ENCODE data around the gene JMJD4.

Gene JMJD4

DNA sequence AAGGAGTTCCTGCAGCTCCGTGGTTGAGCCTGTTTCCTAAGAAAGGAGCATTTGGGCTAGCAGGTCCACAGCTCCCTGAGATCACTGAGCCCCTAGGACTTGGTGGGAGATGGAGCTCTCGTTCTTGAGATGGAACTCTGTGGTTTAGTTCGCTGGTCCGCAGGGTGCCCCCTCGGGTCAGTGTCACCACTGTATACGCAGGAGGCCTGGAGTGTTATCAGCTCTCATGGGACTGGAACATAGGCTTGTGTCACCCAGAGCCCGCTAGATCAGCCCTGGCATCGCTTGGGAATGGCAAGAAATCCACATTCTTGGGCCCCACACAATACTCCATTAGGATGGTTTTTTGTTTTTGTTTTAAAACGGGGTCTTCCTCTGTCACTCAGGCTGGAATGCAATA, 3.7 kb upstream of the JMJD4 start:
- TF ChIP-seq, protein P1, sequence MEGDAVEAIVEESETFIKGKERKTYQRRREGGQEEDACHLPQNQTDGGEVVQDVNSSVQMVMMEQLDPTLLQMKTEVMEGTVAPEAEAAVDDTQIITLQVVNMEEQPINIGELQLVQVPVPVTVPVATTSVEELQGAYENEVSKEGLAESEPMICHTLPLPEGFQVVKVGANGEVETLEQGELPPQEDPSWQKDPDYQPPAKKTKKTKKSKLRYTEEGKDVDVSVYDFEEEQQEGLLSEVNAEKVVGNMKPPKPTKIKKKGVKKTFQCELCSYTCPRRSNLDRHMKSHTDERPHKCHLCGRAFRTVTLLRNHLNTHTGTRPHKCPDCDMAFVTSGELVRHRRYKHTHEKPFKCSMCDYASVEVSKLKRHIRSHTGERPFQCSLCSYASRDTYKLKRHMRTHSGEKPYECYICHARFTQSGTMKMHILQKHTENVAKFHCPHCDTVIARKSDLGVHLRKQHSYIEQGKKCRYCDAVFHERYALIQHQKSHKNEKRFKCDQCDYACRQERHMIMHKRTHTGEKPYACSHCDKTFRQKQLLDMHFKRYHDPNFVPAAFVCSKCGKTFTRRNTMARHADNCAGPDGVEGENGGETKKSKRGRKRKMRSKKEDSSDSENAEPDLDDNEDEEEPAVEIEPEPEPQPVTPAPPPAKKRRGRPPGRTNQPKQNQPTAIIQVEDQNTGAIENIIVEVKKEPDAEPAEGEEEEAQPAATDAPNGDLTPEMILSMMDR (conservative IDR thresholded peaks at IDR 0.05; ENCODE audit: low read depth, low read length) = no peak
- no peak overlapping the region for H3K4me3 ChIP-seq (ENCODE audit: low read depth, low read length)
- no peak for DNase-seq (ENCODE audit: low read depth)

DNA sequence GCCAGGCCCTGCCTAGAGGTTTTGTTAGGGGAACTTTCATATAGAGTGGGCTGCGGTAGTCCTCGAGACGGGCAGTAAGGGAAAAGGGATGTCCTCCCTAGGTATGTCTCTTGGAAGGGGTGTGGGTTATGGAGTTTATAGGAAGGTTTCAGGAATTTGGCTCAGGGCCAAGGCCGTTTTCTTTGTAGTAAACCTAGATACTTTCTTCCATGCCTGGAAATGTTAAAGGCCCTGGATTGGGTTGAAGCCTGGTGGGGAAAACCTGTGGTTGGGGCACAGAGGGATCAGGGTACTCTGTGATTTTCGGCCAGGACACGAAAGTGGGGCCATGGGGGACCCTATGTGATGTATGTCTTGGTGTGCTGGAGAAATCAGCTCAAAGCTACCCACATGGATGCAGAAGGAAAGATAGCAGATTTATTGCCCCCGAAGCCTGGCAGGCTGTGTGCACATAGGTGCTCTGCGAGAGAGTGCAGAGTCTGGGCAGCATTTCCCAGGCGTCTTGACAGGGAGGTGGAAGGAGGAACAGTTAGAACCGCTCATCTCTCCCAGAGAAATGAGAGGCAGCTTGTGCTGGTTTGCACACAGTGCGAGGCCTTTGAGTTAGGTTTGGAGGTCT, 1.8 kb upstream of the JMJD4 start:
- TF ChIP-seq, protein P1 (conservative IDR thresholded peaks at IDR 0.05; ENCODE audit: low read depth, low read length) = no peak
- H3K4me3 ChIP-seq (ENCODE audit: low read depth, low read length) = no peak overlapping the region
- no peak for DNase-seq (ENCODE audit: low read depth)

DNA sequence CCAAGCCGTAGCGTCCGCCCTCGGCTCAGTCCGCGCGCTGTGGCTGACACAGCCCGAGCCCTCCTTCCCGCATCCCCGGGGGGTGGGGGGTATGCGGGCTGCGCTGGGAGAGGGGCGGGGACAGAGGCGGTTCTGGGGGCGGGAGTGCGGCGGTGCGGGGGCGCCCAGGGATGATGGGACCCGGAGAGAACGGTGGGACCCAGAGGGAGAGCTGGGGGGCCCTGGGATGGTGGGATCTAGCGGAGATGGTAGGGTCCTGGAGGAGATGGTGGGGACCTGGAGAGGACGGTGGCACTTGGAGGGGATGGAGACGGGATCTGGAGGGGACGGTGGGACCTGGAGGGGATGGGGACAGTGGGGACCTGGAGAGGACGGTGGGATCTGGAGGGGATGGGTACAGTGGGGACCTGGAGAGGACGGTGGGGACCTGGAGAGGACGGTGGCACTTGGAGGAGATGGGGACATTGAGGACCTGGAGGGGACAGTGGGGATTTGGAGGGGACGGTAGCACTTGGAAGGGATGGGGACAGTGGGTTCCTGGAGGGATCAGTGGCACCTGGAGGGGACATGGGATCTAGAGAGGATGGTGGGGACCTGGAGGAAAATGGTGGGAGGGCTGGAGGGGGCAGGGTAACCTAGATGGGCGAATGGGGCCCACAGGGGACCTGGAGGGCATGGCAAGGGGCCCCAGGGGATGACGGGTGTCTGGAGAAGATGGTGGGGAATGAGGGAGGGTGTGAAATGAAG, 610 bp upstream of the JMJD4 start:
- DNase-seq (ENCODE audit: low read depth) = no peak
- H3K4me3 ChIP-seq (ENCODE audit: low read depth, low read length) = peak overlapping the region; percentile 95
- TF ChIP-seq, protein P1 (conservative IDR thresholded peaks at IDR 0.05; ENCODE audit: low read depth, low read length) = no peak

GRCh38 chr1:227734546-227734855, 601 bp downstream of the JMJD4 start:
- no peak for DNase-seq (ENCODE audit: low read depth)
- TF ChIP-seq, protein P1 (conservative IDR thresholded peaks at IDR 0.05; ENCODE audit: low read depth, low read length) = no peak
- H3K4me3 ChIP-seq (ENCODE audit: low read depth, low read length) = peak overlapping the region; percentile 95

DNA sequence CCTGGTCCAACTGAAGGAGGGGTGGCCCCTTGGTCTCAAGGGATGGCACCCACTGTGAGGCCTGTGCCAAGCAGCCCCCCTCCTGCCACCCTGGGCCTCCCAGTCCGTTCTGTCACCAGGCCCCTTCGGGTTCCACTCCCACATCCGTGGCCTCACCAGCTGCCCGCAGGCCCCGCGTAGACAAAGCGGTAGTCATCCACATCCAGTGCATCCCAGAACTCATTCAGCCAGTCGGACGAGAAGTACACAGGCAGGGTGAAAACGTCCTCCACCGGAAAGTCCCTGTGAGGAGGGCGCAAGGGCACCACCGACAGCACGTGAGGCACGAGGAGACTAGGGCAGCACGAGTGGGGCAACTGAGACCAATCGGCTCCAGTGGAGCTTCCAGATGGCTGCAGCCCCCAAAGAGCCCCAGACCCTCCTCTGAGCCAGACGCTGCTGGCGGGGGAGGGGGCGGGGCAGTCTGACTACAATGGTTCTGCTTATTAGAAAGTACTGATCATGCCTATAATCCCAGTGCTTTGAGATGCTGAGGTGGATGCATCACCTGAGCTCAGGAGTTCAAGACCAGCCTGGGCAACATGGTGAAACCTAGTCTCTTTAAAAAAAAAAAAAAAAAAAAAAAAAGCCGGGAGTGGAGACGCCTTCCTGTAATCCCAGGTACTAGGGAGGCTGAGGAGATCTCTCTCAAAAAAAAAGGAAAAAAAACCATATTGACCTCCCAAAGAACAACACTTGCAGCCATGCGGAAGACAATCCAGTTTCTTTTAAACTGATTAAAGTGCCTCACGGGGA, 1.2 kb downstream of the JMJD4 start:
- TF ChIP-seq, protein P1 (conservative IDR thresholded peaks at IDR 0.05; ENCODE audit: low read depth, low read length) = no peak
- peak overlapping the region; percentile 95 for H3K4me3 ChIP-seq (ENCODE audit: low read depth, low read length)
- no peak for DNase-seq (ENCODE audit: low read depth)

DNA sequence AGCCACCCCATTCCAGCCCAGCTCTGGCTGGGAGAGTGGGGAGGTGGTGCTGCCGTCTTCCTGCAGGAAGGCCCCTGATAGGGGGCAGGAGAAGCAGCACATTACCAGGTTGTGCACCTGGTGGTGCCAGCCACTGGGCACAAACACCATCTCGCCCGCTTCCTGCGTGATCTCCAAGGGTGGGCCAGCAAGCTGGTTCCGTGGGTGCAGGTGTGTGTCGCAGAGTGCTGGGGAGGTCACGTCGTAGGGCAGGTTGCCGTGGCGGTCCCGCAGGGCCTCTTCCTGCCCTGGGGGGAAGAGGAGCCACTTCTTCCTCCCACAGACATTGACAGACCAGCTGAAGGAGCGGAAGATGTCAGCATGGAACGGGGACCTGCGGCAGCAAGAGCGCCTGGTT, 1.8 kb downstream of the JMJD4 start:
- H3K4me3 ChIP-seq (ENCODE audit: low read depth, low read length) = no peak overlapping the region
- TF ChIP-seq, protein P1 (conservative IDR thresholded peaks at IDR 0.05; ENCODE audit: low read depth, low read length) = no peak

More for the DNA sequence above, 1.8 kb downstream of the JMJD4 start:
- DNase-seq (ENCODE audit: low read depth) = no peak
